HepG2 (cell line): Measurements from ENCODE around the gene RNFT2.

Experiments
- BRCA1 ChIP-seq: sonication (generic); formaldehyde crosslinking; IDR thresholded peaks from 2 replicates; pipeline ENCODE4 v1.4.0; 2020; ENCODE audit warnings: missing genetic modification reagents
- CTCF ChIP-seq: sonication (generic); formaldehyde crosslinking; IDR thresholded peaks from 2 replicates; pipeline ENCODE4 v1.5.0; 2020; ENCODE audit warnings: mild to moderate bottlenecking, missing genetic modification reagents, moderate library complexity
- JUNB ChIP-seq: sonication (generic); formaldehyde crosslinking; IDR thresholded peaks from 2 replicates; pipeline ENCODE4 v1.8.0; 2022; ENCODE audit warnings: missing genetic modification reagents, mild to moderate bottlenecking, borderline replicate concordance
- MED13 ChIP-seq: sonication (generic); formaldehyde crosslinking; IDR thresholded peaks from 2 replicates; pipeline ENCODE4 v1.5.0; 2020; ENCODE audit warnings: missing genetic modification reagents
- PBX2 ChIP-seq: IDR thresholded peaks from 2 replicates; pipeline ENCODE4 v1.6.1; 2016; ENCODE audit warnings: control low read depth
- POLR2A ChIP-seq, 2 experiments: IDR thresholded peaks; 2 replicates each; pipeline ENCODE4 v1.6.1; 2011; ENCODE audit warnings: low read depth in 2 of 2, low read length in 2 of 2, mild to moderate bottlenecking in 1 of 2, moderate library complexity in 1 of 2; ENCODE audit not compliant: insufficient read depth in 1 of 2
- RAD21 ChIP-seq: fragments of 450-650 bp; formaldehyde crosslinking; IDR thresholded peaks from 2 replicates; pipeline ENCODE4 v1.5.0; 2020; ENCODE audit warnings: mild to moderate bottlenecking
- TARDBP ChIP-seq: sonication (generic); formaldehyde crosslinking; IDR thresholded peaks from 2 replicates; pipeline ENCODE4 v1.8.0; 2022; ENCODE audit warnings: mild to moderate bottlenecking, missing genetic modification reagents
- ZFX ChIP-seq: sonication (generic); formaldehyde crosslinking; IDR thresholded peaks from 2 replicates; pipeline ENCODE4 v1.4.0; 2020; ENCODE audit warnings: mild to moderate bottlenecking, low read depth, missing genetic modification reagents, moderate library complexity
- ZMYM4 ChIP-seq: sonication (generic); formaldehyde crosslinking; IDR thresholded peaks from 2 replicates; pipeline ENCODE4 v1.8.1; 2023; ENCODE audit warnings: mild to moderate bottlenecking, missing genetic modification reagents

GRCh38 chr12:116808113-116809105 is 70.3 kb downstream of the RNFT2 start:
- TF ChIP-seq CTCF (CRISPR knock-in tag) (no peak), ZFX (CRISPR knock-in tag) (no peak), POLR2A (IDR thresholded peaks at IDR 0.05; ENCODE audit: insufficient read depth in 1 of 2, low read depth in 2 of 2, low read length in 2 of 2) (no peak), MED13 (CRISPR knock-in tag) (no peak), ZMYM4 (no peak), TARDBP (CRISPR knock-in tag) (no peak), BRCA1 (CRISPR knock-in tag) (no peak), PBX2 (CRISPR knock-in tag) (no peak), JUNB (CRISPR knock-in tag) (no peak), RAD21 (CRISPR knock-in tag) (no peak)
